A549 treated with ZK216348 at 1 μM for 4 hours (cell line): ENCODE results near the gene NYNRIN. TPM values are rescaled to one million over a fixed set of nuclear protein-coding genes. Genes with fewer than 3 reads are reported as not detected.

Experiments
- total RNA-seq: library from RNA; stranded (reverse); fragments of 200-300 nt; extraction: Qiagen RNA extraction; gene quantifications from 5 replicates; pipeline ENCODE4 v1.2.3, GENCODE V29; 2022; ENCODE audit warnings: low read depth

Gene NYNRIN
- 0.25 to 0.57 TPM (median 0.27 TPM) in 5 replicates for total RNA-seq

DNA sequence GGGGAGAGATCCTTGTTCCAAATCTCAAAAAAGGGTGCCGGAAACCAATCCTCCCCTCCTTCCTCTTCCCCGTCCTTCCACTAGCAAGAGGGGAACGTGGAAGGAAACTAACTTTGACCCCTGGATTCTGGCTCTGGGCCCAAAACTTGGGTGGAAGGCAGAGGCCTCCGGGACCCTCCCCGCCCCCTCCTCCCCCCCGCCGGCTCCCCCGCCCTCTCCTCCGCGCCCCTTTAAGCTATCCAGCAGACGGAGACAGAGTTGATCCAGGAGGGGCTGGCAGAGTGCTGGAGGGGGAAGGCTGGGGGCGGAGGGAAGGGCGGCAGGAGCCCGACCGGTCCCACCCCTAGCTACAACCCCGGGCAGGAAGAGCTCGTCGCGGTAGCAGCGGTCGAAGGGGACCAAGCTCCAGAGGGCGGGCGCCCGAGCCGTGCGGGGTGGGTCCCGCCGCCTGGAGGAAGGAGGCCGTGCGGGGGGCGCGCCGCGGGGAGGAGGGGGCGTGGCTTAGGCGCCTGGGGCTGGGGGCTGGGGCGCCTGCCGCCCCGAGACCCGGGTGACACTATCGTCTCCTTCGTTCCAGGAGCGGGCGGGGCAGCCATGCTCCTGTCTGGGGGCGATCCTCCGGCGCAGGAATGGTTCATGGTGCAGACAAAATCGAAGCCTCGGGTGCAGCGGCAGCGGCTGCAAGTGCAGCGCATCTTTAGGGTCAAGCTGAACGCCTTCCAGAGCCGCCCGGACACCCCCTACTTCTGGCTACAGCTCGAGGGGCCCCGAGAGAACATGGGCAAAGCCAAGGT is at the start of gene NYNRIN:
Gene NYNRIN (plus strand): TSS at position 351 of the 794 bp plus-strand sequence. CDS start 244 bp downstream, at position 595.

DNA sequence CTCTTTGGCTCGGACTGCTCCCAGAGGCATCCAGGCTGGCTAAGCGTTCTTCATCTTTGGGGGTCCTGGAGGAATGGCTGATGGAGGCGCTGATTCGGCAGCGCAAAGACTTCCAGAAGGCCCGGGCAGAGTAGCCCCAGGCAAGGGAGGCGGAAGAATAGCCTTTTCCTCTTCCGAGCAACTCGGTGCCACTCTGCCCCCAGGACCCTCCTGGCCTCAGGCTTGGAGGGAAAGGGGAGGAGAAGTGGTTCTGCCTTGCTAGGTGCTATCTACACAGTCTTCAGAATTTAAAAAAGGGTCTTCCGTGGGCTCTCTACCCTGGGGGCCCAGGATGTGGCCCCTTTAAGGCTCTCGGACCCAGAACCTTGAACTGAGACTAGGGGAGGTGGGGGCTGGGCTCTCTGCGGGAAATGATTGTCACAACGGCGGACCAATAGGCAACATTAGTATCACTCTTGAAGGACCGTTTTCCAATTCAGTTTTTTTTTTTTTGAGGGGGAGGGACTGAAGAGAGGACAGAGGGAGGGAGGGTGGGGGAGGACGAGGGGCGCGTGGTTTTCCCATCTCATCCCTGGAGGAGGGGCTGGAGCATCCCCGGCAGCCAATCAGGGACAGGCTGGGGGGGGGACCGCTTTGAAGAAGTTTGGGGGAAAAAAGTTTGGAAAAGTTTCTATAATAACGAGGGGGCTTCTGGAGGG is 31.1 kb upstream of the NYNRIN start, which contains the start of gene NFATC4:
Gene NFATC4 (plus strand): TSS at position 671 of the 698 bp plus-strand sequence. CDS start 157 bp downstream, outside the sequence.

DNA sequence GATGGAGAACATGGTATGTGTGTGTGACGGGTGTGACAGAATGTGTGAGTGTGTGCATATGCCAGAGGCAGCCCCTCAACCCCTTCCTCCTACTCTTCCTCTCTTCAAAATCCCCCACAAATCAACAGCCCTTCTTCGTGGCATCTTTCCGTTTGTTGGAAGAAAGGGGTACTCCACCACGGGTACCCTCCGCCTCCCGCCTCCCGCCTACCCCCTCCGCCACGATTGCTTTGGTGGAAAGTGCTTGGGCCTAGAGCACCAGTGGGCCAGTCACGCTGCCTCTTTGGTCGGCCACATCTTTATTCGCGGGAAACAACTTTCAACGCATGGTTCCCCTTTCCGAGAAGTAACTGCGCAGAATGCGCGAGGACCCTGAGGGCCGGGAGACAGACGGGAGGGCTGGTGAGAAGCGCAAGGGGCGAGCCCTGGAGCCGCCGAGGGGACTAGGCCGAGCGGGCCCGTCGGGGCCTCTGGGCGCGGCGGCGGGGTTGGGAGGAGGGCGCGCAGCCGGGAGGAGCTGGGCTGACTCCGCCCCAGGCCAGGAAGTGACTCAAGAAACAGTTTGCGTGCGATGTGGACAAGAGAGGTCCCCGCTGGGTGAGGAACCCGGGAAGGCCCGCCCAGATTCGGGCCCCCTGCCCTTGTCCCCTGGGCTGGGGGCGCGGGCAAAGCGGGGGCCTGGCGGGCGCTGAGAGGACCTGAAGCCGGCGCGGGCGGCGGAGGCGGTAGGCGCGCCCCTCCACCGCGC is 30.8 kb downstream of the NYNRIN start, which contains the start of the genes CBLN3 and KHNYN:
Gene CBLN3 (minus strand): TSS at position 274 of the 748 bp plus-strand sequence. CDS start 614 bp downstream, outside the sequence.
Gene KHNYN (plus strand): TSS at position 560 of the 748 bp plus-strand sequence. CDS start 777 bp downstream, outside the sequence.

DNA sequence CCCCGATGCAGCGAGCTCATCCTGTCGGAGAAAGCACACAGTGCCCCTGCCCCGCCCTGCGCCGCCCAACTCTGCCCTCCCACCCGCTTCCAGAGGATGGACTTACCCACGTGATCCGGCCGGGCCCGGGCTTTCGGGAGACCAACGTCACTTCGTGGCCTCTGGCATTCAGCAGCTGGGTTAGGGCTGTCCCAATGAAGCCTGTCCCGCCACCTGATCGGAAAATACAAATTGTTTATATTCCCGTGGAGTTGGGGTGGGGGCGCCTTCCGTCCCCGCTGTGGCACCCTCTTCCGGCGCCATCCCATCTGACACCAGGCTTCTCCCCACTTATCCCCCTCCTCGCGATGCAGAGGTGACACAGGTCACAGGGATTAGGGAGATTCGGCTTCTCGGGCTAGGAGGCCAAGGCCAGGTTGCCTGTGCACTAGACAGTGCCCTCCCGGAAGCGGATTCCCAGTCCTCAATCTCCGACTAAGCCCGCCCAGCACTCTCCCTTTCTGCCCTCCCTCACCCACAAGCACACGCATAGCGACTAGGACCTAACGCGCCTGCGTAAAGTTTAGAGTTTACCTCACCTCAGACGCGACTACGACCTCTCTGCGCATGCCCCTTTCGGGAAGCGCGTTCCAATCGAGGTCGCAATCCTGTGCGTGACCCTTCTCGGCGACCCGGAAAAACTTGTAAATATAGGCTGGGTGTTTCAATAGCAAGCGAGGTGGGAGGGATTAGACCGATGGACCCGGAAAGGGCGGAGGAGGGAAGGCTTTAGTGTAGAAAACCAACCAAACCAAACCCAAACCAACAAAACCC is 43.6 kb downstream of the NYNRIN start, which contains the start of gene SDR39U1:
Gene SDR39U1 (minus strand): TSS at position 537 of the 813 bp plus-strand sequence. CDS start 7 bp downstream, at position 530.

Other genes starting within 250 kb of the NYNRIN start
- 15.5 to 24.9 TPM (median 19.7 TPM) in 5 replicates for gene IRF9, start 237.7 kb upstream of the NYNRIN start, total RNA-seq
- 2.6 to 6.5 TPM (median 4.6 TPM) in 5 replicates for gene REC8, start 226.9 kb upstream of the NYNRIN start, total RNA-seq
- gene IPO4, start 210.2 kb upstream of the NYNRIN start, total RNA-seq: 51.4 to 91.8 TPM (median 77.1 TPM) in 5 replicates
- gene TM9SF1, start 203.6 kb upstream of the NYNRIN start, total RNA-seq: 48.0 to 74.0 TPM (median 66.9 TPM) in 5 replicates
- not detected in 5 replicates for gene TSSK4, start 193.3 kb upstream of the NYNRIN start, total RNA-seq
- 76.7 to 107 TPM (median 84.4 TPM) in 5 replicates for gene CHMP4A, start 185.5 kb upstream of the NYNRIN start, total RNA-seq
- gene MDP1, start 182.9 kb upstream of the NYNRIN start, total RNA-seq: 22.6 to 33.8 TPM (median 29.9 TPM) in 5 replicates
- gene NEDD8, start 166.6 kb upstream of the NYNRIN start, total RNA-seq: 456 to 538 TPM (median 471 TPM) in 5 replicates
- 53.6 to 67.0 TPM (median 57.2 TPM) in 5 replicates for gene GMPR2, start 166.1 kb upstream of the NYNRIN start, total RNA-seq
- 31.9 to 41.7 TPM (median 36.3 TPM) in 5 replicates for gene TINF2, start 156.4 kb upstream of the NYNRIN start, total RNA-seq
- gene TGM1, start 135.8 kb upstream of the NYNRIN start, total RNA-seq: 0.72 to 1.3 TPM (median 0.74 TPM) in 5 replicates
- 13.7 to 19.6 TPM (median 18.4 TPM) in 5 replicates for gene RABGGTA, start 127.4 kb upstream of the NYNRIN start, total RNA-seq
- gene DHRS1, start 99.2 kb upstream of the NYNRIN start, total RNA-seq: 9.5 to 15.2 TPM (median 13.7 TPM) in 5 replicates
- 11.6 to 19.3 TPM (median 18.7 TPM) in 5 replicates for gene NOP9, start 99.2 kb upstream of the NYNRIN start, total RNA-seq
- 0.12 to 0.21 TPM (median 0.18 TPM) in 4 of 5 replicates, not detected in the other for gene CIDEB, start 91.0 kb upstream of the NYNRIN start, total RNA-seq
- 2.0 to 6.3 TPM (median 5.6 TPM) in 5 replicates for gene LTB4R2, start 88.9 kb upstream of the NYNRIN start, total RNA-seq
- 3.2 to 6.8 TPM (median 5.9 TPM) in 5 replicates for gene LTB4R, start 87.5 kb upstream of the NYNRIN start, total RNA-seq
- gene ADCY4, start 63.9 kb upstream of the NYNRIN start, total RNA-seq: 0.21 TPM in 1 of 5 replicates, not detected in the others
- gene RIPK3, start 59.0 kb upstream of the NYNRIN start, total RNA-seq: not detected in 5 replicates
- 0.15 to 0.36 TPM (median 0.25 TPM) in 4 of 5 replicates, not detected in the other for gene NFATC4, start 30.8 kb upstream of the NYNRIN start, total RNA-seq
- gene CBLN3, start 30.7 kb downstream of the NYNRIN start, total RNA-seq: 0.59 to 2.1 TPM (median 1.1 TPM) in 5 replicates
- 19.8 to 31.7 TPM (median 27.3 TPM) in 5 replicates for gene KHNYN, start 31.0 kb downstream of the NYNRIN start, total RNA-seq
- 33.1 to 53.2 TPM (median 49.6 TPM) in 5 replicates for gene SDR39U1, start 43.8 kb downstream of the NYNRIN start, total RNA-seq
- not detected in 5 replicates for gene CMA1, start 109.3 kb downstream of the NYNRIN start, total RNA-seq
- gene CTSG, start 177.2 kb downstream of the NYNRIN start, total RNA-seq: not detected in 5 replicates
- not detected in 5 replicates for gene GZMH, start 210.7 kb downstream of the NYNRIN start, total RNA-seq
- gene GZMB, start 235.2 kb downstream of the NYNRIN start, total RNA-seq: not detected in 5 replicates